ENCODE data around the gene LDLR.
"Not testable (repeated sequence)": the region's sequence is repeated elsewhere in the genome, so short reads cannot be mapped to it uniquely, and the experiment has no call there.

Gene LDLR

GRCh38 chr19:11138601-11139300 lies 49.5 kb downstream of the LDLR start:
- no peak for DNase-seq (ENCODE audit: low read depth in 3 of 3, low spot score in 1 of 3)

GRCh38 chr19:11140023-11140538 lies 50.8 kb downstream of the LDLR start:
- not testable (repeated sequence) for DNase-seq (ENCODE audit: low read depth in 3 of 3, low spot score in 1 of 3)

GRCh38 chr19:11140896-11141295 lies 51.6 kb downstream of the LDLR start:
- no peak for DNase-seq (ENCODE audit: low read depth in 3 of 3, low spot score in 1 of 3)

- no peak for DNase-seq (ENCODE audit: low read depth in 3 of 3, low spot score in 1 of 3)
Observed at GRCh38 chr19:11141937-11142527, 52.8 kb downstream of the LDLR start.

GRCh38 chr19:11142528-11143171 lies 53.4 kb downstream of the LDLR start:
- no peak for DNase-seq (ENCODE audit: low read depth in 3 of 3, low spot score in 1 of 3)

GRCh38 chr19:11145536-11145924 lies 56.3 kb downstream of the LDLR start:
- DNase-seq (ENCODE audit: low read depth in 3 of 3, low spot score in 1 of 3), result no peak

GRCh38 chr19:11148001-11148400 lies 58.7 kb downstream of the LDLR start:
- DNase-seq (ENCODE audit: low read depth in 3 of 3, low spot score in 1 of 3), result no peak

- DNase-seq (ENCODE audit: low read depth in 3 of 3, low spot score in 1 of 3), result no peak
Observed at GRCh38 chr19:11151181-11151580, 61.9 kb downstream of the LDLR start.

GRCh38 chr19:11152318-11153062 lies 63.2 kb downstream of the LDLR start:
- DNase-seq (ENCODE audit: low read depth in 3 of 3, low spot score in 1 of 3), result no peak

- DNase-seq (ENCODE audit: low read depth in 3 of 3, low spot score in 1 of 3), result no peak
Observed at GRCh38 chr19:11154683-11155047, 65.4 kb downstream of the LDLR start.

GRCh38 chr19:11155373-11156120 lies 66.3 kb downstream of the LDLR start, which contains the start of gene SPC24:
Gene SPC24, minus strand, starts transcription at chr19:11155782. Its CDS starts 6 bp downstream, at chr19:11155776.
- peak; percentile 71 to 76 (median 74) for DNase-seq (ENCODE audit: low read depth in 3 of 3, low spot score in 1 of 3)

GRCh38 chr19:11159598-11160439 lies 70.6 kb downstream of the LDLR start:
- no peak for DNase-seq (ENCODE audit: low read depth in 3 of 3, low spot score in 1 of 3)

- not testable (repeated sequence) for DNase-seq (ENCODE audit: low read depth in 3 of 3, low spot score in 1 of 3)
Observed at GRCh38 chr19:11160440-11160768, 71.1 kb downstream of the LDLR start.

GRCh38 chr19:11164296-11164695 lies 75.0 kb downstream of the LDLR start:
- no peak for DNase-seq (ENCODE audit: low read depth in 3 of 3, low spot score in 1 of 3)

- no peak for DNase-seq (ENCODE audit: low read depth in 3 of 3, low spot score in 1 of 3)
Observed at GRCh38 chr19:11164879-11165406, 75.7 kb downstream of the LDLR start.

GRCh38 chr19:11165486-11166030 lies 76.3 kb downstream of the LDLR start:
- no peak for DNase-seq (ENCODE audit: low read depth in 3 of 3, low spot score in 1 of 3)

- DNase-seq (ENCODE audit: low read depth in 3 of 3, low spot score in 1 of 3), result no peak
Observed at GRCh38 chr19:11166281-11167142, 77.2 kb downstream of the LDLR start.

- DNase-seq (ENCODE audit: low read depth in 3 of 3, low spot score in 1 of 3), result no peak
Observed at GRCh38 chr19:11168568-11168967, 79.3 kb downstream of the LDLR start.

Data from stimulated activated CD4-positive, alpha-beta T cell treated with anti-CD3 and anti-CD28 coated beads, TNF-alpha, amount 100 ng/mL, for 1 hour (primary cell).